ENCODE data around the gene FAIM2. TPM values are rescaled to one million over a fixed set of nuclear protein-coding genes. Genes with fewer than 3 reads are reported as not detected.

Gene FAIM2
- total and polyA plus RNA-seq, 9 of the 15 experiments (the other 6 are each of a cell fraction or from before 2014, with no cell fraction given) = 0.01 to 0.10 TPM; not detected in 7

- in situ Hi-C loops (cut with MboI) = no loop called here
- no peak overlapping the region for H3K27ac ChIP-seq (ENCODE audit: extremely low read depth, low read depth, low read length)
- ATAC-seq = no peak
- CTCF ChIA-PET (ENCODE audit: low intra/inter-chr PET ratio) = no interaction called here
- no TSS peak for BruUV-seq (replicated peaks)
- no peak for TF ChIP-seq U2AF1 (optimal IDR thresholded peaks at IDR 0.05; ENCODE audit: low read depth, low read length)
- TF ChIP-seq PRDM10 (IDR thresholded peaks at IDR 0.05; ENCODE audit: partially characterized antibody) = peak; percentile 54
- TF ChIP-seq MAFG (tag; conservative IDR thresholded peaks at IDR 0.05) = no peak
- no peak overlapping the region for H3K9ac ChIP-seq (ENCODE audit: insufficient read depth in 1 of 2, low read depth in 2 of 2, low read length in 2 of 2)
- peaks cover 27 to 35% of the 10 kb centered on the region in 2 experiments for H3K27me3 ChIP-seq (ENCODE audit: control insufficient read depth in 2 of 2, insufficient read depth in 2 of 2, low read length in 2 of 2)
- no peaks in the 10 kb centered on the region for H3K9me1 ChIP-seq (ENCODE audit: control insufficient read depth, insufficient read depth, low read length)
- H3K4me3 ChIP-seq = no peak overlapping the region
- POLR2A ChIA-PET = interaction anchor here (0.7 to 1.0 kb wide), 3 partner anchors 52 to 130 kb away, joined by 3 to 5 read pairs (median 3); no protein-coding TSS in a partner anchor
- H4K20me1 ChIP-seq (replicated peaks; ENCODE audit: control insufficient read depth, insufficient read depth, low read length) = peaks cover 18% of the 10 kb centered on the region
- no peaks in the 10 kb centered on the region for H3K79me2 ChIP-seq (ENCODE audit: control insufficient read depth, insufficient read depth, low read length)
- 6% methylated on average over 4 of the region's 4 CpGs for WGBS (ENCODE audit: insufficient coverage, low coverage, missing lambda C conversion rate)
- H3K9me3 ChIP-seq (replicated peaks; ENCODE audit: control insufficient read depth, insufficient read depth, low read depth, low read length) = no peaks in the 10 kb centered on the region
- intact Hi-C loops (cut with micrococcal nuclease) = no loop called here
- H3K36me3 ChIP-seq (ENCODE audit: control insufficient read depth, insufficient read depth, low read length) = no peaks in the 10 kb centered on the region
- H3K4me1 ChIP-seq (replicated peaks in 1 of 2; ENCODE audit: control insufficient read depth in 2 of 2, insufficient read depth in 2 of 2, low read length in 2 of 2) = peaks cover 11 to 37% of the 10 kb centered on the region in 2 experiments; a peak in 4 of 5 replicates
- no peak for DNase-seq (ENCODE audit: extremely low read depth in 1 of 4, low spot score in 3 of 4)
- no peak for FAIRE-seq
- no peak overlapping the region for H2AFZ ChIP-seq (ENCODE audit: low read depth, low read length)
- no peak overlapping the region for H3K4me2 ChIP-seq (ENCODE audit: insufficient read depth, low read length)
Observed at GRCh38 chr12:49890096-49890461, 13.6 kb downstream of the FAIM2 start.
